Measurements from ENCODE around the gene SLC44A5. TPM values are rescaled to one million over a fixed set of nuclear protein-coding genes. Genes with fewer than 3 reads are reported as not detected.
A peak's percentile ranks its signal among the peaks of the same experiment; 100 is the strongest.
"Not testable (repeated sequence)": the region's sequence is repeated elsewhere in the genome, so short reads cannot be mapped to it uniquely, and the experiment has no call there.

Gene SLC44A5
- total RNA-seq, 1 experiment from 2014 or later, result 2.8 TPM

- DNase-seq (ENCODE audit: low spot score), result peak; percentile 19
These were observed 149.0 kb downstream of the SLC44A5 start for GRCh38 chr1:75461808-75462325.

DNA sequence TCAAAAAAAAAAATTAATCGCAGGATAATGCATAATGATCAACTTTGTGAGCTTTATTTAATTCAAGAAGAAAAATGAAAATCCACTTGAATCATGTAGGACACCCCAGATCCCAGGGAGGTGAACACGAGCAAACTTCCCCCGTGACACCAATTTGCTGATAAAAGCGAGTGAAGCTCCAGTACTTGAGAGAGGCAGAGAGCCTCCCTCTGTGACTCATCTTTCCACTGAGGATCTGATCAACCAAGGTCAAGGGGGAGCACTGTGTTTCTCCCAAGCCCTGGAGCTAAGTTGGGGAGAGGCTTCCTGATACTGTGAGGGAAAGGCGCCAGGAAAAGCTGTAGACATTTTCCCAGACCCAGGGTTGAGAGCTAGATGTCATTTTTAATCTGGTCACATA lies 160.9 kb downstream of the SLC44A5 start:
- DNase-seq (ENCODE audit: low spot score), result no peak

DNA sequence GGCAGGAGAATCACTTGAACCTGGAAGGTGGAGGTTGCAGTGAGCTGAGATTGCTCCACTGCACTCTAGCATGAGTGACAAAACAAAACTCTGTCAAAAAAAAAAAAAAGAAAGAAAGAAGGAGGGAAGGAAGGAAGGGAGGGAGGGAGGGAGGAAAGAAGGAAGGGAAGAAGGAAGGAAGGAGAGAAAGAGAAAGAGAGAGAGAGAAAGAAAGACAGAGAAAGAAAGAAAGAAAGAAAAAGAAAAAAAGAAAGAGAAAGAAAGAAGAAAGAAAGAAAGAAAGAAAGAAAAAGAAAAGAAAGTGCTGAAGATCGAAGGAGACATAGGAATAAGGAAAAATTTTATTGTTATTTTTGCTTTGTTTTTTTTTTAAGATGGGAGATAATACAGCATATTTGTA lies 166.7 kb downstream of the SLC44A5 start:
- DNase-seq (ENCODE audit: low spot score), result no peak

DNA sequence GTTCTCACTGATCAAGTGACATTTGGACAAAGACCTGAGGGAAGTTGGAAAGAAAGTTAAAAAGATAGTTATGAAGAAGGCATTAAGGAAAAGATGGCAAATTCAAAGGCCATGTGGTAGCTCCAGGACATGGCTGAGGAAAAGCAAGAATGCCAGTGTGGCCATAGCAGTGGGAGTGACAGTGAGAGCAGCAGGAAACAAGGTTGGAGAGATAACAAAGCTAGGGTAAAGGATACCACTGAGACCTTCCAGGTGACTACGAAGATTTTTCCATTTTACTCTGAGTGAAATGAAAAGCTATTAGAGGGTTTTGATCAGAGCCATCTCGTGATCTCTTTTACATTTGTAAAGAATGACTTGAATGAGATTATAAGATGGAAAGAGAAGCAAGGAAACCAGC lies 170.6 kb downstream of the SLC44A5 start:
- no peak for DNase-seq (ENCODE audit: low spot score)

DNA sequence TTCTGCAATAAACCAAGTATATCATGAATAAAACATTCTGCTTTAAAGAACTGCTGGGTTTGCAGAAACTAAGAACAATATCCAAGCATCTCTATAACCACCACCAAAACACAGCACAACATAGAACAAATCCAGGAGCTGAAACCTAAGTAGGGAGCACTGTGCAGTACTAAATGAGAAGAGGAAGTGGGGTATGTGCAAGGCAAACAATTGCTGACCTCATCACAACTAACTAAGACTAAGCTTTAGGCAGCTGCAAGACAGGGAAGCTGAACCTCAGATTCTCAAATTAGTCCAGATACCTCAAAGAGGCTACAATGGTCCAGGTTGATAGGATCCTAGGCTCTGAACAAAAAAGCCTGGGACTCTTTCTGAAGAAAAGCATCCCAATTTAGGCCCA lies 172.6 kb downstream of the SLC44A5 start:
- DNase-seq (ENCODE audit: low spot score), result no peak

GRCh38 chr1:75431843-75432242 lies 179.1 kb downstream of the SLC44A5 start:
- DNase-seq (ENCODE audit: low spot score), result no peak

DNA sequence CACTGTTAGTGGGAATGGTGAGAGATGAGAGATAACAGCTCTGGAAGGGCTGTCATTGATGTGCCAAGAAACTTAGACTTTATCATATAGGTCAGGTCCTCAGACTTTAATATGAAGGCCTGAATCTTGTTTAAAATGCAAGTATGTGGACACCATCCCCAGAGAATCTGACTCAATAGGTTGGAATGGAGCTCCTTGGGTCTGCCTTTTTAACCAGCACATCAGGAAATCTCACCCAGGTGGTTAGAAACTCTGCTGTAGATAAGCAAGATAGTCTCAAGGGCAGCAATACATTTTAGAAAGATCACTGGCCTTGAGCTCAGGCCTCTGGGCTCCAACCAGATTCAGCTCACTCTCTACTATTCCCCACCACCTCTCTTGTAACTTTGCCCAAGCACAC lies 180.4 kb downstream of the SLC44A5 start:
- no peak for DNase-seq (ENCODE audit: low spot score)

- DNase-seq (ENCODE audit: low spot score), result no peak
These were observed 184.2 kb downstream of the SLC44A5 start for GRCh38 chr1:75426688-75427087.

DNA sequence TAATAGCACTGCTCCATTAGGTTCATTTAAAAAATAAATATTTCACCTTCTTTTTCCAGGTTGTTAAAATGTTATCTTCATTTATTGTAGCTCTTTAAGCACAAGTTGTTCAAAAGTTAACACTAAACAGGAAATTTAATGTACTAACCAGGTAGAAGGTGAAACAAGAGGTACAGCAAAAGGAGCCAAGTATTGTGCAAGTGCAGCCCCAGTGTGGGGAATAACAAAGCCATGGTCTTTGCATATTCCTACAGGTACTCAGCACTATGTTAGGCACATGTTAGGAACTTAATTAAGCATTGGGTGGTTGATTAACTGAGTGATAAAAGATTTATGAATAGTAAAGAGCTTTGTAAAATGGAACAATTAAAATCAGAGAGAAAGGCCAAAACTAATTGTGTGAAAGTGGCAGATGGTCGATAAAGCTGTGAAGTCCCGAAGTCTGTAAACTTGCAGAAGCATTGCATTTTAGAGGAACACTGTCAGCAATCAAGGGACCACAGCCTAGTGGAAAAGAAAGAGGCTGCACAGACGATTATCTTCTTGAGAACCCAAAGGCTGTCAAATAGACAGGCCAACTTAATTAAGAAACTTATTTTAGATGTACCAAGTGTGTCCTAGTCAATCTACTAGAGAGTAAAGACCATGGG lies 185.8 kb downstream of the SLC44A5 start:
- no peak for DNase-seq (ENCODE audit: low spot score)

DNA sequence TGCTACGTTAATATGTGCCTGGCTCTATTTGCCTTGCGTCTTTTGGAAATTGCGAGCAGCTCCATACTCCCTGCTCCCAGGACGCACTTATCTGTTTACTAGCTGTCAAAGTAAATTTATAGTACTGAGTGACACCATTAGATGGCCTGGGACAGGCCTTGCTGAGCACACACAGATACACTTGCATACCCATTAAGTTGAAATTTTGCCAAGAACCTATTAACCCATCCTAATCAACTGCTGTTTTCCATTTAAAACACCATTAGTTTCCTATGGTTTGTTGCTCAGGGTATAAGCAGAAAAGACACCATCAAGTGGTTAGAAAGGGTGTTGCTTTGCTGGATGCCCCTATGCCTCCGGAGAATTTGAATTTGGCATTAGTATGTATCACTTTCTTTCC lies 187.3 kb downstream of the SLC44A5 start:
- DNase-seq (ENCODE audit: low spot score), result peak; percentile 17

GRCh38 chr1:75423136-75423535 lies 187.8 kb downstream of the SLC44A5 start:
- no peak for DNase-seq (ENCODE audit: low spot score)

DNA sequence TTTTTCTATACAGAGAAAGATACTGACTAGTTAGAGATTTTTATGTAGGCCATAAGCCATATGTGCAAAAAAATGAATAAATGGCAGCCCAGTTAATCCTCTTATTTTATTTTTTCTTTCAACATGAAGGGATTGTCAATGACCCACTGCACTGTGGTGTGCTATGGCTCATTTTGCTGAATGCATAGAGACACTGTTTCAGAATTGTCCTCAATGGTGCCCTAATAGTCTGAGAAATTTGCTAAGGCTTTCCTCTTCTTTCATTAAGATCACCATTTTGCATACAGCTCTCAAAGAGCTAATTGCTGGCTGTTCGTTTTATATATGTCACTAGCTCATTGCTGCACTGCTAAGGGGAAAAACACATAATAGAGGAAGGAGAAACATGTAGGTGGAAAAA lies 189.5 kb downstream of the SLC44A5 start:
- DNase-seq (ENCODE audit: low spot score), result no peak

DNA sequence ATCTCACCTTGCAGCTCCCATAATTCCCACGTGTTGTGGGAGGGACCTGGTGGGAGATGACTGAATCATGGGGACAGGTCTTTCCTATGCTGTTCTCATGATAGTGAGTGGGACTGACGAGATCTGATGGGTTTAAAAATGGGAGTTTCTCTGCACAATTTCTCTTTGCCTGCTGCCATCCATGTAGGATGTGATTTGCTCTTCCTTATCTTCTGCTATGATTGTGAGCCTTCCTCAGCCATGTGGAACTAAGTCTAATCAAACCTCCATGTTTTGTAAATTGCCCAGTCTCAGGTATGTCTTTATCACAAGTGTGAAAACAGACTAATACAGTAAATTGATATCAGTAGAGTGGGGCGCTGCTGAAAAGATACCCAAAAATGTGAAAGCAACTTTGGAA lies 195.7 kb downstream of the SLC44A5 start:
- no peak for DNase-seq (ENCODE audit: low spot score)

- no peak for DNase-seq (ENCODE audit: low spot score)
These were observed 198.3 kb downstream of the SLC44A5 start for GRCh38 chr1:75412616-75413015.

DNA sequence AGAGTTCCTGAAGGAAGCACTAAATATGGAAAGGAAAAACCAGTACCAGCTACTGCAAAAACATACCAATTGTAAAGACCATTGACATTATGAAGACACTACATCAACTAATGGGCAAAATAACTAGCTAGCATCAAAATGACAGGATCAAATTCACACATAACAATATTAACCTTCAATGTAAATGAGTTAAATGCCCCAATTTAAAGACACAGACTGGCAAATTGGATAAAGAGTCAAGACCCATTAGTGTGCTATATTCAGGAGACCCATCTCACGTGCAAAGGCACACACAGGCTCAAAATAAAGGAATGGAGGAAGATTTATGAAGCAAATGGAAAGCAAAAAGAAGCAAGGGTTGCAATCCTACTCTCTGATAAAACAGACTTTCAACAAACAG lies 206.2 kb downstream of the SLC44A5 start:
- DNase-seq (ENCODE audit: low spot score), result not testable (repeated sequence)

GRCh38 chr1:75403147-75403646 lies 207.7 kb downstream of the SLC44A5 start:
- DNase-seq (ENCODE audit: low spot score), result not testable (repeated sequence)

DNA sequence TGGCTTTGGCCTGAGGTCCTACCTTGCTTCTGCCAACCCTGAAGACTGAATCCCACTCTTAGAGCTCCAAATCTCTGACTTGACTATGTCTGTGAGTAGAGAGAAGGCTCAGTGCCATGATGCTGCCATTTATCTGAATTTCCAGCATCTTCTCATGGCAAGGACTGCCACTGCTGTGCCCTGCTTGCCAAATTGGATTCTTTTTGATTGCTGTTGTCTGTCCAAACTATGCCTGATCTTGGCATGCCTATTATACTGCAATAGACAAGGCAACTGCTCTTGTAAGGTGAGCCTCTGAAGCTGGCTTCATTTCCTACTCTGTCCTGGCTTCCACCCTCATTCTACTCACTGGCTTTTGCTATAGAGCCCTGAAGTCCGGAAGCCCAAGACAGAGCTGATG lies 210.2 kb downstream of the SLC44A5 start:
- no peak for DNase-seq (ENCODE audit: low spot score)

DNA sequence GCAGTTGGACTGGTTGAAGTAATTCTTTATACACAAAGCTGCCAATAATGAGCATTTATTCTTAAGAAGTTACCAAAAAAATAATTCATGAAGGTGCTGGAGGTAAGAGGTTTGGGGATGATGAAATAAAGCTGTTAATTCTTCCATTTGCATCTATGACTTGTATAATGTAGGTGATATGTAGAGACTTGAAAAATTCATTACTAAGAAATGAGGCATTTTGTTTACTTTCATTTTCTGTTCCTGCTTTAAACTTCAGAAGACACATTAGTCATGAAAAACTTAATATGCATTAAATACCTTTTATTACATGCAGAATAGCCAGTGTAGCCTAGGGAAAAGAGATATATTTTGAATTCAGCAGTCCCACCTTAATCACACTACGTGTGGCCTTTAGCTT lies 214.2 kb downstream of the SLC44A5 start:
- DNase-seq (ENCODE audit: low spot score), result no peak

DNA sequence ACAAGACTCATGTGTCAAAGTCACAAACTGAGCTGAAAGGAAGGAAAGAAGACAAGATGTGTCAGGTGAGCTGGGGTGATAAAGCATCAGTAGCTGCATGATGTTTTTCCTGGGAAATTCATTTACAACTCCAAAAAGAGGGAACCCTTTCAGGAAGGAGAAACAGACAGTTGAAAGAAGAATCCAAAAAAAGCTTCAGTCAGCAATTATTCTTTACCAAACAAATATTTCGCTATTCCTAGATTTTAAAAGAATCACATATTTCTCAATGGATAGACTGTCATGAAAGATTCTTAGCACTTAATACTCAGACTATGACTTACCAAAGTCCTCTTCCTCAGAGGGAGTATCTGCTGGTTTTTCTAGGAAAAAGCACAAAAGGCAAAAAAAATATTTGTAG lies 214.7 kb downstream of the SLC44A5 start:
- DNase-seq (ENCODE audit: low spot score), result no peak

DNA sequence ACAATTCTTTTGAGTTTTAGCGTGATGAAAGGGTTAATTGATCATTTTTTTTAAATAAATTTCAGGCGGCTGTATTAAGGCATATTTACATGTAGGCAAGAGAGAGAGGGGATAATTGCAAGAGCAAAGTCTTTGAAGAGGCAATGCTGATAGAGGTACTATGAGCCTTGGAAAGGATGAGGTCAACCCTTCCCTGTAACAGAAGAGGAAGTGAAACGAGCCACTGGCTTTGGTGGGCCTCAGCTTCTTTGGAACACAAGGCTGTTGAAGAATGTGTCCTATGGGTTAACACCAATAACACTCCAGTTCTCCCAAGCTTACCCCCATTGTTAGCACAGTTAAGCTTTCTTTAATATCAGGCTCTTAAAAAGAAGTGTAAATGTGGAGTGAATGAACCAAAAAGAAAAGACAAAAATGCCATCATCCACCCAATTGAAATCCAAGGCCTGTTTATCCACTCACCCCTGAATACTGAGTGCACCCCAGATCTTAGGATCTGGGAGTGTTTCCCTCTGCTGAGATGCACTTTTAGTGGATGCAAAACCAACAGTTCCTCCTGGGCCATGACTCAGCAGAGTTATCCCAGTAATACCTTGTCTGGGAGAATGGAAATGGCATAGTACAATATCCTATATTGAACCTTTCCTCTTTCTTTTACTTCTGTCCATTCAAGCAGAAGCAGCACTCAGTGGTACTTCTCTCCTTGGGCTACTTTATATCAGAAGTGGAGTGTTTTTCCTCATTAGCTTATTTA lies 216.4 kb downstream of the SLC44A5 start:
- DNase-seq (ENCODE audit: low spot score), result no peak

GRCh38 chr1:75392278-75392677 lies 218.6 kb downstream of the SLC44A5 start:
- no peak for DNase-seq (ENCODE audit: low spot score)

DNA sequence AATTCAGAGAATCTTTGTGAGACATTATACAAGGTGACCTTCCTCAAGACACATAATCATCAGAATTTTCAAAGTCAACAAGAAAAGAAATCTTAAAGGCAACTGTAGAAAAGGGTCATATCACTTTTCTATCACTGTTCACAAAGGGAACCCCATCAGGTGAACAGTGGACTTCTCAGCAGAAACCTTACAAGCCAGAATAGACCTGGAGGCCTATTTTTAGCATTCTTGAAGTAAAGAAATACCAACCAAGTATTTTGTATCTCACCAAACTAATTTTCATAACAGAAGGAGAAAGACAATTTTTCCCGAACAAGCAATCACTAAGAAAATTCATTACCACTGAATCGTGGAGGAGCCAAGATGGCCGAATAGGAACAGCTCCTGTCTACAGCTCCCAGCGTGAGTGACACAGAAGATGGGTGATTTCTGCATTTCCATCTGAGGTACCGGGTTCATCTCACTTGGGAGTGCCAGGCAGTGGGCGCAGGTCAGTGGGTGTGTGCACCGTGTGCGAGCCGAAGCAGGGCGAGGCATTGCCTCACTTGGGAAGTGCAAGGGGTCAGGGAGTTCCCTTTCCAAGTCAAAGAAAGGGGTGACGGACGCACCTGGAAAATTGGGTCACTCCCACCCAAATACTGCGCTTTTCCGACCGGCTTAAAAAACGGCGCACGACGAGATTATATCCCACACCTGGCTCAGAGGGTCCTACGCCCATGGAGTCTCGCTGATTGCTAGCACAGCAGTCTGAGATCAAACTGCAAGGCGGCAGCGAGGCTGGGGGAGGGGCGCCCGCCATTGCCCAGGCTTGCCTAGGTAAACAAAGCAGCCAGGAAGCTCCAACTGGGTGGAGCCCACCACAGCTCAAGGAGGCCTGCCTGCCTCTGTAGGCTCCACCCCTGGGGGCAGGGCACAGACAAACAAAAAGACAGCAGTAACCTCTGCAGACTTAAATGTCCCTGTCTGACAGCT lies 235.2 kb downstream of the SLC44A5 start:
- DNase-seq (ENCODE audit: low spot score), result peak; percentile 53

Data from HT-29 (cell line).